CD14-positive monocyte (primary cell): ENCODE results near the gene PLCL2. TPM values are rescaled to one million over a fixed set of nuclear protein-coding genes. Genes with fewer than 3 reads are reported as not detected.

ENCODE experiments used
- DNase-seq, 3 donors: peaks; one replicate each; pipeline ENCODE4 v3.0.0-alpha.2; 2011 to 2022
- H2AFZ ChIP-seq: 2 replicates; pipeline ENCODE4 v1.6.0; 2012; ENCODE audit warnings: mild to moderate bottlenecking, low read depth, low read length, inconsistent platforms; ENCODE audit not compliant: insufficient read depth, poor library complexity, severe bottlenecking
- H3K27ac ChIP-seq, 2 donors: 1 replicate in 1 of 2; 2 replicates in 1 of 2; pipeline ENCODE4 v1.5.1; 2012 to 2013; ENCODE audit warnings: low read length in 2 of 2, control low read depth in 1 of 2, inconsistent platforms in 1 of 2, low read depth in 1 of 2, mild to moderate bottlenecking in 1 of 2
- H3K27me3 ChIP-seq, 2 donors: one replicate each; pipeline versions ENCODE4 v1.6.0 to v1.6.1; 2011 to 2013; ENCODE audit warnings: low read length in 2 of 2; ENCODE audit not compliant: control insufficient read depth in 2 of 2, insufficient read depth in 2 of 2
- H3K36me3 ChIP-seq, 2 donors: replicated peaks in 1 of 2; 1 replicate in 1 of 2; 2 replicates in 1 of 2; pipeline versions ENCODE4 v1.5.1 to v1.6.1; 2012 to 2013; ENCODE audit warnings: low read length in 2 of 2, control low read depth in 1 of 2, inconsistent platforms in 1 of 2, mild to moderate bottlenecking in 1 of 2; ENCODE audit not compliant: insufficient read depth in 2 of 2, control insufficient read depth in 1 of 2
- H3K4me1 ChIP-seq, 2 donors: 1 replicate in 1 of 2; 2 replicates in 1 of 2; pipeline versions ENCODE4 v1.5.1 to v1.6.1; 2012 to 2013; ENCODE audit warnings: low read length in 2 of 2, control low read depth in 1 of 2, inconsistent platforms in 1 of 2, mild to moderate bottlenecking in 1 of 2, moderate library complexity in 1 of 2; ENCODE audit not compliant: insufficient read depth in 2 of 2, control insufficient read depth in 1 of 2
- H3K4me2 ChIP-seq: replicated peaks from 2 replicates; pipeline ENCODE3; 2012; ENCODE audit warnings: low read length, moderate library complexity, mild to moderate bottlenecking; ENCODE audit not compliant: poor library complexity, severe bottlenecking; ENCODE audit errors: extremely low read depth
- H3K4me3 ChIP-seq, 3 experiments: fragments of 200-600 bp in 1 of 3; sonication (generic) in 1 of 3; replicated peaks in 1 of 3; 1 replicate in 2 of 3; 2 replicates in 1 of 3; pipeline ENCODE4 v1.5.1; 2011 to 2013; ENCODE audit warnings: low read length in 3 of 3, mild to moderate bottlenecking in 3 of 3, control low read depth in 2 of 3, low read depth in 2 of 3, inconsistent platforms in 1 of 3, moderate library complexity in 1 of 3
- H3K79me2 ChIP-seq: 2 replicates; pipeline ENCODE4 v1.6.0; 2012; ENCODE audit warnings: mild to moderate bottlenecking, control low read depth, inconsistent platforms, low read length, moderate library complexity; ENCODE audit not compliant: insufficient read depth
- H3K9ac ChIP-seq: 2 replicates; pipeline ENCODE4 v1.6.0; 2017; ENCODE audit warnings: low read length, mild to moderate bottlenecking; ENCODE audit not compliant: insufficient read depth, poor library complexity, severe bottlenecking
- H3K9me3 ChIP-seq, 2 donors: replicated peaks in 1 of 2; 1 replicate in 1 of 2; 2 replicates in 1 of 2; pipeline versions ENCODE4 v1.5.1 to v1.6.1; 2012 to 2013; ENCODE audit warnings: low read length in 2 of 2, control low read depth in 1 of 2; ENCODE audit not compliant: control insufficient read depth in 1 of 2, insufficient read depth in 1 of 2
- H4K20me1 ChIP-seq: 2 replicates; pipeline ENCODE4 v1.6.0; 2012; ENCODE audit warnings: mild to moderate bottlenecking, low read length, control low read depth, moderate library complexity; ENCODE audit not compliant: insufficient read depth
- H3K27ac Mint-ChIP-seq, 7 donors: one replicate each; pipeline ENCODE4 v1.8.0; 2020; ENCODE audit warnings: mild to moderate bottlenecking in 7 of 7, mixed read lengths in 7 of 7, moderate library complexity in 6 of 7, inconsistent platforms in 2 of 7
- H3K27me3 Mint-ChIP-seq, 3 donors: one replicate each; pipeline ENCODE4 v1.8.0; 2021 to 2022; ENCODE audit warnings: low read depth in 3 of 3, mild to moderate bottlenecking in 3 of 3, mixed read lengths in 3 of 3, moderate library complexity in 3 of 3, inconsistent platforms in 1 of 3
- H3K36me3 Mint-ChIP-seq, 2 donors: one replicate each; pipeline ENCODE4 v1.8.0; 2020; ENCODE audit warnings: mixed read lengths in 2 of 2, inconsistent platforms in 1 of 2, mild to moderate bottlenecking in 1 of 2
- H3K4me1 Mint-ChIP-seq: one replicate; pipeline ENCODE4 v1.8.0; 2020; ENCODE audit warnings: mild to moderate bottlenecking, mixed read lengths
- H3K4me3 Mint-ChIP-seq, 2 donors: one replicate each; pipeline ENCODE4 v1.8.0; 2020; ENCODE audit warnings: mild to moderate bottlenecking in 2 of 2, mixed read lengths in 2 of 2, moderate library complexity in 1 of 2
- H3K9me3 Mint-ChIP-seq, 7 donors: one replicate each; pipeline ENCODE4 v1.8.0; 2020 to 2022; ENCODE audit warnings: mixed read lengths in 7 of 7, mild to moderate bottlenecking in 6 of 7, moderate library complexity in 6 of 7, inconsistent platforms in 2 of 7
- CTCF ChIP-seq: fragments of 200-600 bp; IDR thresholded peaks from one replicate; pipeline ENCODE4 v1.8.0; 2022; ENCODE audit warnings: antibody characterized with exemption, mild to moderate bottlenecking
- WGBS: methylation state at CpG from one replicate; pipeline ENCODE4 v1.1.5; 2013; ENCODE audit warnings: missing lambda C conversion rate; ENCODE audit not compliant: insufficient coverage; 5-methylcytosine and 5-hydroxymethylcytosine counted together
- intact Hi-C, 2 donors: fragments of 100-400 bp; cut with micrococcal nuclease; formaldehyde crosslinking; loops; one replicate each; pipeline versions ENCODE4 v1.15.0 to v1.15.1; 2023
- polyA plus RNA-seq, 3 donors: library from polyadenylated mRNA; depleted of rRNA in 1 of 3; unstranded in 2 of 3; stranded (reverse) in 1 of 3; fragments of 300-500 nt in 2 of 3; fragments of >200 nt in 1 of 3; fragmentation: Illumina TruSeq in 2 of 3; gene quantifications; 1 replicate in 2 of 3; 2 replicates in 1 of 3; pipeline ENCODE4 v1.2.3, GENCODE V29; 2012 to 2021

Gene PLCL2
- polyA plus RNA-seq, 3 donors, result 18.8 to 32.5 (median 26.8) TPM

DNA sequence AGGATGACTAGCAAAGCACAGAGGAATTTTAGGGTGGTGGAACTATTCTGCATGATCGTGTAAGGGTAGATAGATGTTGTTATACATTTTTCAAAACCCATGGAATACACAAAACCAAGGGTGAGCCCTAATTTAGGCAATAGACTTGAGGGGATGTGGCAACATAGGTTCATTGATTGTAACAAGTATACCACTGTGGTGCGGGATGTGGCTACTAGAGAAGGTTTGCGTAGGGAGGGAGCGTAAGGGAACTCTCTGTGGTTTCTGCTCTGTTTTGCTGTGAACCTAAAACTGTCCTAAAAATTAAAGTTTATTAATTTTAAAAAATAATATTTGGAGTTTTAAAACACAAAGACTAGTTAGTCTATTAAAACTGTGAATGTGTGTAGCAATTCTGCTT, 202.8 kb downstream of the PLCL2 start:
- no peak overlapping the region for H3K4me2 ChIP-seq
- H3K36me3 Mint-ChIP-seq, result peaks cover 76 to 78% of the 10 kb centered on the region in 2 donors
- no peaks in the 10 kb centered on the region for H3K79me2 ChIP-seq
- no peaks in the 10 kb centered on the region for H3K4me1 ChIP-seq
- H3K9me3 Mint-ChIP-seq, result peaks cover 0 to 11% (median 0%) of the 10 kb centered on the region in 7 donors
- H3K36me3 ChIP-seq, result peaks cover 59 to 94% of the 10 kb centered on the region in 2 donors
- H3K9ac ChIP-seq, result no peak overlapping the region
- no CpG with 5 or more reads among the region's 4 CpGs for WGBS
- H4K20me1 ChIP-seq, result no peaks in the 10 kb centered on the region
- no peaks in the 10 kb centered on the region for H3K27me3 Mint-ChIP-seq
- H3K27ac Mint-ChIP-seq, result no peak overlapping the region
- no peaks in the 10 kb centered on the region for H3K4me1 Mint-ChIP-seq
- intact Hi-C loops, result no loop called here
- TF ChIP-seq CTCF, result no peak
- no peak overlapping the region for H2AFZ ChIP-seq
- H3K27ac ChIP-seq, result no peak overlapping the region
- H3K4me3 Mint-ChIP-seq, result no peak overlapping the region
- H3K27me3 ChIP-seq, result no peaks in the 10 kb centered on the region
- DNase-seq, result no peak
- H3K9me3 ChIP-seq, result no peaks in the 10 kb centered on the region
- H3K4me3 ChIP-seq, result no peak overlapping the region

- intact Hi-C loops, result no loop called here
- H3K4me3 ChIP-seq, result no peak overlapping the region
- Mint-ChIP-seq H3K9me3 (peaks cover 0 to 10% (median 0%) of the 10 kb centered on the region in 7 donors), H3K36me3 (peaks cover 73 to 79% of the 10 kb centered on the region in 2 donors), H3K4me1 (no peaks in the 10 kb centered on the region), H3K27ac (peak overlapping the region in 1 of 7 donors; percentile 16), H3K27me3 (no peaks in the 10 kb centered on the region), H3K4me3 (no peak overlapping the region)
- no peaks in the 10 kb centered on the region for H3K79me2 ChIP-seq
- no peaks in the 10 kb centered on the region for H3K4me1 ChIP-seq
- no peak for TF ChIP-seq CTCF
- H2AFZ ChIP-seq, result no peak overlapping the region
- H3K27ac ChIP-seq, result no peak overlapping the region
- peaks cover 54 to 92% of the 10 kb centered on the region in 2 donors for H3K36me3 ChIP-seq
- no peaks in the 10 kb centered on the region for H4K20me1 ChIP-seq
- 100% methylated on average over 2 of the region's 3 CpGs for WGBS
- H3K4me2 ChIP-seq, result no peak overlapping the region
- no peak overlapping the region for H3K9ac ChIP-seq
- no peaks in the 10 kb centered on the region for H3K9me3 ChIP-seq
- DNase-seq, result no peak
- no peaks in the 10 kb centered on the region for H3K27me3 ChIP-seq
These were observed 203.3 kb downstream of the PLCL2 start for GRCh38 chr3:17088017-17088416.
